Body of pancreas (tissue), 4 donors: ENCODE measurements around the gene ETS1.

Source experiments
- POLR2A ChIP-seq, 3 donors: fragments of 450-650 bp; IDR thresholded peaks; one replicate each; pipeline ENCODE4 v1.6.1; 2016; ENCODE audit warnings: antibody characterized with exemption in 3 of 3, mild to moderate bottlenecking in 2 of 3
- TF ChIP-seq, protein P1 (sequence below), 7 experiments: fragments of 450-650 bp in 4 of 7; fragments of 200-600 bp in 3 of 7; sonication (generic) in 3 of 7; IDR thresholded peaks; one replicate each; pipeline ENCODE4 v1.5.1; 2016 to 2019; ENCODE audit warnings: antibody characterized with exemption in 7 of 7

DNA sequence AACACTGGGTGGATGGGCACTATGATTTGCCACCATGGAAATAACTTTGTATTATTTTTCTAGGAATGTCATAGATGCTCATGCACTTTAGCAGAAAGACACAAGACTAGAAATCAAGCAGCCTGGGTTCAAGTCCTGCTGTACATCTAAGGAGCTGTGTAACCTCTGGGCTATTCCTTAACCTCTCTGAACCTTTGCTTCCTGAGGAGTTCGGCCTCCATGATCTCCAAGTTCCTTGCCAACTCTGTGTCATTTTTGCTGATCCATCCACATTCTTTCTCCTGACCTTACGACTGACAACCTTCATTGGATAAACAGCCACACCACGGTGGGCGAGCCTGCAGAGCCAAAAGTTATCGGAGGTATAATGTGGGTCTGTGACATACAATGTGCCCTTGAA, 24.1 kb downstream of the ETS1 start:
- TF ChIP-seq, protein P1, sequence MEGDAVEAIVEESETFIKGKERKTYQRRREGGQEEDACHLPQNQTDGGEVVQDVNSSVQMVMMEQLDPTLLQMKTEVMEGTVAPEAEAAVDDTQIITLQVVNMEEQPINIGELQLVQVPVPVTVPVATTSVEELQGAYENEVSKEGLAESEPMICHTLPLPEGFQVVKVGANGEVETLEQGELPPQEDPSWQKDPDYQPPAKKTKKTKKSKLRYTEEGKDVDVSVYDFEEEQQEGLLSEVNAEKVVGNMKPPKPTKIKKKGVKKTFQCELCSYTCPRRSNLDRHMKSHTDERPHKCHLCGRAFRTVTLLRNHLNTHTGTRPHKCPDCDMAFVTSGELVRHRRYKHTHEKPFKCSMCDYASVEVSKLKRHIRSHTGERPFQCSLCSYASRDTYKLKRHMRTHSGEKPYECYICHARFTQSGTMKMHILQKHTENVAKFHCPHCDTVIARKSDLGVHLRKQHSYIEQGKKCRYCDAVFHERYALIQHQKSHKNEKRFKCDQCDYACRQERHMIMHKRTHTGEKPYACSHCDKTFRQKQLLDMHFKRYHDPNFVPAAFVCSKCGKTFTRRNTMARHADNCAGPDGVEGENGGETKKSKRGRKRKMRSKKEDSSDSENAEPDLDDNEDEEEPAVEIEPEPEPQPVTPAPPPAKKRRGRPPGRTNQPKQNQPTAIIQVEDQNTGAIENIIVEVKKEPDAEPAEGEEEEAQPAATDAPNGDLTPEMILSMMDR (IDR thresholded peaks at IDR 0.05) = no peak
- no peak for TF ChIP-seq POLR2A (IDR thresholded peaks at IDR 0.05)
